Measurements from ENCODE around the gene PRKCQ. TPM values are rescaled to one million over a fixed set of nuclear protein-coding genes. Genes with fewer than 3 reads are reported as not detected.

The PRKCQ gene
- total and polyA plus RNA-seq, 2 of the 8 experiments (the other 6 are each of a cell fraction or from before 2014, with no cell fraction given), result 9.1 to 22.6 TPM

DNA sequence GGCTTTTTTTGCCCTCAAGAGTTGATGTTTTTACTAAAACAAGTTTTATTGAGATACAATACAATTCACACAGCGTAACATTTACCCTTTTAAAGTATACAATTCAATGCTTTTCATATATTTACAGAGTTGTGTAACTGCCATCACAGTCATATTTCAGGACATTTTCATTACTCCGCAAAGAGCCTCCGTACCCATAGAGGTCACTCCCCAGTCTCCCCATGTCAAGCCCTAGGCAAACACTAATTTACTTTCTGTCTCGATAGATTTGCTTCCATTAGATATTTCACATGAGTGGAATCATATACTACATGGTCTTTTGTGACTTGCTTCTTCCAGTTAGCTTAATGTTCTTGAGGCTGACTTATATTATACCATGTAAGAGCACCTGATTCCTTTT is 183.8 kb downstream of the PRKCQ start (continued):
- TF ChIP-seq KDM1A (IDR thresholded peaks at IDR 0.05; ENCODE audit: borderline replicate concordance, low read length), result no peak
